Tibial nerve (tissue), 4 donors: Measurements from ENCODE around the gene LSM2.
"Not testable (repeated sequence)": the region's sequence is repeated elsewhere in the genome, so short reads cannot be mapped to it uniquely, and the experiment has no call there.

ENCODE experiments used
- EP300 ChIP-seq, 2 donors: sonication (generic); formaldehyde crosslinking; IDR thresholded peaks; one replicate each; pipeline ENCODE4 v1.6.1; 2017; ENCODE audit warnings: antibody characterized with exemption in 2 of 2, mild to moderate bottlenecking in 1 of 2
- TF ChIP-seq, protein P1 (sequence below), 5 experiments: fragments of 200-600 bp in 3 of 5; fragments of 450-650 bp in 2 of 5; sonication (generic) in 3 of 5; IDR thresholded peaks; one replicate each; pipeline ENCODE4 v1.5.1; 2016 to 2019; ENCODE audit warnings: antibody characterized with exemption in 5 of 5, mild to moderate bottlenecking in 3 of 5, moderate library complexity in 2 of 5

DNA sequence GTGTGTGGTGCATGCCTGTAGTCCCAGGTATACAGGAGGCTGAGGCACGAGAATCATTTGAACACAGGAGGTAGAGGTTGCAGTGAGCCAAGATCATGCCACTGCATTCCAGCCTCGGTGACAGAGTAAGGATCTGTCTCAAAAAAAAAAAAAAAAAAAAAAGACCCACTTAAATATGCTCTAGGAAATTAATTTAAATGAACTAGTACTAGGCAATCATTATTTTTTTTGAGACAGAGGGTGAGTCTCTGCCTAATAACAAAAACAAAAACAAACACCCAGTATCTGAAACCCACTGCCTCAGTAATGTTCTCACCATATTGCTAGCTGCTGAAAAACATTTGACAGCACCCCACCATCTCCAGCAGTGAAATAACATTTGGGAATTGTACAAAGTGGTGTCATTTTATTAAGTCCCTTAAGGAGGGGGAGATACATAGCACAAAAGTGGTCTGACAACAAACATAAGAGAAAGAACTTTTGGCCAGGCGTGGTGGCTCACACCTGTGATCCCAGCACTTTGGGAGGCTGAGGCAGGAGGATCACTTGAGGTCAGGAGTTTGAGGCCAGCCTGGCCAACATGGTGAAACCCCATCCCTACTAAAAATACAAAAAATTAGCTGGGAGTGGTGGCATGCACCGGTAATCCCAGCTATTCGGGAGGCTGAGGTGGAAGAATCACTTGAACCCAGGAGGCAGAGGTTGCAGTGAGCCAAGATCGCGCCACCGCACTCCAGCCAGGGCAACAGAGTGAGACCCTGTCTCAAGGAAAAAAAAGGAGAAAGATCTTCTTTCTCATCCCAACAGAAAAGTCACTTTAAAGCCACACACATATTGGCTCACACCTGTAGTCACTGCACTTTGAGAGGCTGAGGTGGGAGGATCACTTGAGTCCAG lies 5.5 kb downstream of the LSM2 start:
- not testable (repeated sequence) for TF ChIP-seq EP300 (IDR thresholded peaks at IDR 0.05)
- TF ChIP-seq, protein P1, sequence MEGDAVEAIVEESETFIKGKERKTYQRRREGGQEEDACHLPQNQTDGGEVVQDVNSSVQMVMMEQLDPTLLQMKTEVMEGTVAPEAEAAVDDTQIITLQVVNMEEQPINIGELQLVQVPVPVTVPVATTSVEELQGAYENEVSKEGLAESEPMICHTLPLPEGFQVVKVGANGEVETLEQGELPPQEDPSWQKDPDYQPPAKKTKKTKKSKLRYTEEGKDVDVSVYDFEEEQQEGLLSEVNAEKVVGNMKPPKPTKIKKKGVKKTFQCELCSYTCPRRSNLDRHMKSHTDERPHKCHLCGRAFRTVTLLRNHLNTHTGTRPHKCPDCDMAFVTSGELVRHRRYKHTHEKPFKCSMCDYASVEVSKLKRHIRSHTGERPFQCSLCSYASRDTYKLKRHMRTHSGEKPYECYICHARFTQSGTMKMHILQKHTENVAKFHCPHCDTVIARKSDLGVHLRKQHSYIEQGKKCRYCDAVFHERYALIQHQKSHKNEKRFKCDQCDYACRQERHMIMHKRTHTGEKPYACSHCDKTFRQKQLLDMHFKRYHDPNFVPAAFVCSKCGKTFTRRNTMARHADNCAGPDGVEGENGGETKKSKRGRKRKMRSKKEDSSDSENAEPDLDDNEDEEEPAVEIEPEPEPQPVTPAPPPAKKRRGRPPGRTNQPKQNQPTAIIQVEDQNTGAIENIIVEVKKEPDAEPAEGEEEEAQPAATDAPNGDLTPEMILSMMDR (IDR thresholded peaks at IDR 0.05), result not testable (repeated sequence)
